Right lobe of liver (tissue), 6 donors: ENCODE data around the gene ECD. TPM values are rescaled to one million over a fixed set of nuclear protein-coding genes. Genes with fewer than 3 reads are reported as not detected.

ENCODE experiments used
- ATAC-seq, 4 donors: fragments of 200-7000 bp; cut with Tn5 transposase; one replicate each; pipeline ENCODE4 v1.9.1; 2020; ENCODE audit warnings: mild to moderate bottlenecking in 4 of 4, moderate library complexity in 4 of 4
- DNase-seq, 3 donors: peaks; one replicate each; pipeline ENCODE4 v3.0.0-alpha.2; 2020
- H3K27ac ChIP-seq, 3 donors: fragments of 200-600 bp; one replicate each; pipeline ENCODE4 v1.8.0; 2022
- H3K27me3 ChIP-seq, 2 donors: fragments of 200-600 bp; one replicate each; pipeline ENCODE4 v1.8.0; 2022
- H3K36me3 ChIP-seq, 4 donors: fragments of 200-600 bp; sonication (generic) in 1 of 4; one replicate each; pipeline versions ENCODE4 v1.5.1 to v1.8.0; 2017 to 2022; ENCODE audit warnings: control low read depth in 1 of 4
- H3K4me1 ChIP-seq, 4 donors: fragments of 200-600 bp; sonication (generic) in 1 of 4; one replicate each; pipeline versions ENCODE4 v1.5.1 to v1.8.0; 2017 to 2022; ENCODE audit warnings: control low read depth in 1 of 4
- H3K4me3 ChIP-seq, 3 donors: fragments of 200-600 bp; one replicate each; pipeline ENCODE4 v1.8.0; 2022
- H3K9me3 ChIP-seq, 4 donors: fragments of 200-600 bp; sonication (generic) in 1 of 4; one replicate each; pipeline versions ENCODE4 v1.5.1 to v1.8.0; 2017 to 2022; ENCODE audit warnings: control low read depth in 1 of 4
- POLR2A ChIP-seq: fragments of 450-650 bp; IDR thresholded peaks from one replicate; pipeline ENCODE4 v1.6.1; 2017; ENCODE audit warnings: antibody characterized with exemption, mild to moderate bottlenecking
- WGBS: methylation state at CpG from one replicate; pipeline ENCODE4 v1.1.6; 2018; ENCODE audit warnings: low coverage, low lambda C conversion rate; ENCODE audit not compliant: insufficient coverage; ENCODE audit errors: missing lambda C conversion rate; 5-methylcytosine and 5-hydroxymethylcytosine counted together
- intact Hi-C, 2 donors: fragments of 100-400 bp; cut with DNase I; formaldehyde crosslinking; loops; one replicate each; pipeline versions ENCODE4 v1.11.2 to v1.14.1; 2022
- total RNA-seq, 6 experiments: library from RNA; depleted of rRNA in 2 of 6; stranded (reverse); fragments of >200 nt in 2 of 6; fragmentation: NEBNext Ultra II Directional in 3 of 6; extraction: Animal tissue kit (Norgen Biotek cat#: 25700) in 3 of 6; gene quantifications; one replicate each; pipeline versions ENCODE4 v1.1.0 to v1.2.4, GENCODE V29; 2016 to 2023
- TF ChIP-seq, protein P1 (sequence below), 4 donors: fragments of 200-600 bp in 3 of 4; fragments of 450-650 bp in 1 of 4; IDR thresholded peaks; one replicate each; pipeline versions ENCODE4 v1.5.1 to v1.8.0; 2016 to 2022; ENCODE audit warnings: antibody characterized with exemption in 4 of 4, mild to moderate bottlenecking in 2 of 4
- donor health status: DM: no; HTN: yes; CAD: no.
- donor health status: DM: no; HTN: no; CAD: no.
- donor health status: DM: no; HTN: no; CAD: no.
- donor health status: DM: no; HTN: yes; CAD: no.
- donor health status: DM: no; HTN: yes; CAD: no.

ECD gene
- total RNA-seq, 6 experiments from 2014 or later: 8.8 to 21.2 (median 11.7) TPM

DNA sequence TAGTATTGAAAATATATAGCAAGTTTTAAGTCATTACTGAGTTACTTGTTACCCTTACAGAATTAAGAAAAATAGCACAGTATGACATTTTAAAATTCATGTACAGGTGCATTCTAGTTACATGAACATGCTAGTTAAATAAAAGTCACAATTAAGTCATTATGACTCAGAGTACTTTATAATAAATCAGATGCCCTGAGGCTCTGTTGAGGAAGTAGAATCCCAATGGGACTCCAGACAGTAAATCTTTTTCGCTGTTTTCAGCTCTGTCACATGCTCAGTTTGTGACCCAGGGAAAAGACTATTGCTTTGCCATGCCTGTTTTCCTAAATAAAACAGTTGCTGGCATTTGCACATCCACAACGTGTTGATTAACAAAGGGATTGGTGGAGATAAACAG, 36.5 kb downstream of the ECD start:
- peaks cover 0 to 38% (median 7%) of the 10 kb centered on the region in 4 donors for H3K36me3 ChIP-seq
- ATAC-seq (peak in 1 of 4 donors; percentile 52), DNase-seq (no peak)
- peak overlapping the region; percentile 48 to 67 (median 58) for H3K27ac ChIP-seq
- no peak for TF ChIP-seq POLR2A
- TF ChIP-seq, protein P1, sequence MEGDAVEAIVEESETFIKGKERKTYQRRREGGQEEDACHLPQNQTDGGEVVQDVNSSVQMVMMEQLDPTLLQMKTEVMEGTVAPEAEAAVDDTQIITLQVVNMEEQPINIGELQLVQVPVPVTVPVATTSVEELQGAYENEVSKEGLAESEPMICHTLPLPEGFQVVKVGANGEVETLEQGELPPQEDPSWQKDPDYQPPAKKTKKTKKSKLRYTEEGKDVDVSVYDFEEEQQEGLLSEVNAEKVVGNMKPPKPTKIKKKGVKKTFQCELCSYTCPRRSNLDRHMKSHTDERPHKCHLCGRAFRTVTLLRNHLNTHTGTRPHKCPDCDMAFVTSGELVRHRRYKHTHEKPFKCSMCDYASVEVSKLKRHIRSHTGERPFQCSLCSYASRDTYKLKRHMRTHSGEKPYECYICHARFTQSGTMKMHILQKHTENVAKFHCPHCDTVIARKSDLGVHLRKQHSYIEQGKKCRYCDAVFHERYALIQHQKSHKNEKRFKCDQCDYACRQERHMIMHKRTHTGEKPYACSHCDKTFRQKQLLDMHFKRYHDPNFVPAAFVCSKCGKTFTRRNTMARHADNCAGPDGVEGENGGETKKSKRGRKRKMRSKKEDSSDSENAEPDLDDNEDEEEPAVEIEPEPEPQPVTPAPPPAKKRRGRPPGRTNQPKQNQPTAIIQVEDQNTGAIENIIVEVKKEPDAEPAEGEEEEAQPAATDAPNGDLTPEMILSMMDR (IDR thresholded peaks at IDR 0.05): no peak
- 53% methylated on average over 2 of the region's 2 CpGs for WGBS
- intact Hi-C loops: no loop called here
- peaks cover 0 to 34% (median 11%) of the 10 kb centered on the region in 4 donors for H3K4me1 ChIP-seq
- H3K27me3 ChIP-seq: no peaks in the 10 kb centered on the region
- no peaks in the 10 kb centered on the region for H3K9me3 ChIP-seq
- no peak overlapping the region for H3K4me3 ChIP-seq

DNA sequence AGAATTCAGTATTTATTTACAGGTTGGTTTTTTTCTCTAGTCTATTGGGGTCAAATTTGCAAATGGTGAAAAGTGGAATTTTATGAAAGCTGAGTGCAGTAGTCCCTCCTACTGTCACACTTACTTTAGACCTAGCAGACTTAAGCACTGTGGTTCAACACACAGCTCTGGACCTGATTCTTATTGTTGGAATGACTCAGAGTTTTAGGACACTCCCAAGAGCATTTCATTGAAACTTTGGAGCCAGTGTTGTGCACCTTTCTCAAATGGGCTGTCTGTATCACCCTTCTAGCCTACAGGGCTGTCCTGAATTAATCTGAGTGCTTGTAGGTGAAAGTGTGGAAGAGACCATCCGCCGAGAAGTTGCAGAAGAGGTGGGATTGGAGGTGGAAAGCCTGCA, 41.5 kb downstream of the ECD start:
- ATAC-seq (no peak), DNase-seq (no peak)
- peaks cover 0 to 2% (median under 1%) of the 10 kb centered on the region in 4 donors for H3K4me1 ChIP-seq
- intact Hi-C loops: no loop called here
- no peak for TF ChIP-seq POLR2A
- WGBS: no CpG with 5 or more reads among the region's 2 CpGs
- no peaks in the 10 kb centered on the region for H3K9me3 ChIP-seq
- H3K27me3 ChIP-seq: no peaks in the 10 kb centered on the region
- no peak overlapping the region for H3K27ac ChIP-seq
- H3K4me3 ChIP-seq: no peak overlapping the region
- H3K36me3 ChIP-seq: peaks cover 0 to 17% (median 0%) of the 10 kb centered on the region in 4 donors

DNA sequence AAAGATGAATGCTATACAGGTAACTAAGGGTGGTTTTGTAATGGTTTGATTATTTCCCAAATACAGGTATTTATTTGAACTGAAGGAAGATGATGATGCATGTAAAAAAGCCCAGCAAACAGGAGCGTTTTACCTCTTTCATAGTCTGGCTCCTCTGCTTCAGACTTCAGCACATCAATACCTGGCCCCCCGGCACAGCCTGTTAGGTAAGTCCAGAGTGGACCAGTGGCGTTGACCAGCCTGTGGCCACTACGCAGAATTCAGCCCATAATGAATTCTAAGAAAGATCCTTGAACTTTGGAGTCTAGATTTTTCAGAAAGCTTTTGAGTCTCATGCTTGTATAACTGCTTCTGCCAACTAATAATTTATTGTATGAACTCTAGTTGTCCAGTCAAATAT, 47.9 kb downstream of the ECD start:
- WGBS: 50% methylated on average over 3 of the region's 4 CpGs
- peaks cover 0 to 34% (median 16%) of the 10 kb centered on the region in 4 donors for H3K4me1 ChIP-seq
- no peak overlapping the region for H3K4me3 ChIP-seq
- H3K27me3 ChIP-seq: no peaks in the 10 kb centered on the region
- peaks cover 0 to 9% (median 0%) of the 10 kb centered on the region in 4 donors for H3K36me3 ChIP-seq
- H3K9me3 ChIP-seq: no peaks in the 10 kb centered on the region
- ATAC-seq (peak; percentile 45 to 79 (median 72)), DNase-seq (peak in 2 of 3 donors; percentile 28 to 66)
- TF ChIP-seq, protein P1 (IDR thresholded peaks at IDR 0.05): no peak
- TF ChIP-seq POLR2A: no peak
- peak overlapping the region in 2 of 3 donors; percentile 47 to 56 for H3K27ac ChIP-seq
- intact Hi-C loops: no loop called here

DNA sequence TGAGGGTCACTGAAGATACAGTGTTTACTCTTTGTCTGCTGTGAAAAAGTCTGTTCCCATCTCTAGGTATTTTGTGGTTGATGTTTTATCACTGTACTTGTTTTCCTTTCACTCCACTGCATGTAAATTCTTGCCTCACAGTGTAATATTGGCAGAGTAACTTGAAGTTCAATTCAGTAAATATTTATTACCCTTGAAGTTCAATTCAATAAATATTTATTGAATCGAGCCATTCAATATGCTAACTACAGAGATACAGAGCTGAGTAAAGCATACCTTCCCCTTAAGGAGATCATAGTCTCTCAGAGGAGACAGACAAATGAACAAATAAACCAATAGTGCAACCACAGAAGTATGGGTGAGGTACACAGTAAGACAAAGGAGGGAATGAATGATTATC, 48.4 kb downstream of the ECD start:
- ATAC-seq (peak; percentile 68 to 74 (median 71)), DNase-seq (no peak)
- Histone ChIP-seq H3K4me3 (no peak overlapping the region), H3K4me1 (peaks cover 0 to 34% (median 16%) of the 10 kb centered on the region in 4 donors), H3K27ac (peak overlapping the region in 2 of 3 donors; percentile 47 to 56), H3K9me3 (no peaks in the 10 kb centered on the region), H3K27me3 (no peaks in the 10 kb centered on the region), H3K36me3 (peaks cover 0 to 5% (median 0%) of the 10 kb centered on the region in 4 donors)
- intact Hi-C loops: no loop called here
- WGBS: 35% methylated on average over 1 of the region's 1 CpG
- no peak for TF ChIP-seq POLR2A
- TF ChIP-seq, protein P1 (IDR thresholded peaks at IDR 0.05): no peak

DNA sequence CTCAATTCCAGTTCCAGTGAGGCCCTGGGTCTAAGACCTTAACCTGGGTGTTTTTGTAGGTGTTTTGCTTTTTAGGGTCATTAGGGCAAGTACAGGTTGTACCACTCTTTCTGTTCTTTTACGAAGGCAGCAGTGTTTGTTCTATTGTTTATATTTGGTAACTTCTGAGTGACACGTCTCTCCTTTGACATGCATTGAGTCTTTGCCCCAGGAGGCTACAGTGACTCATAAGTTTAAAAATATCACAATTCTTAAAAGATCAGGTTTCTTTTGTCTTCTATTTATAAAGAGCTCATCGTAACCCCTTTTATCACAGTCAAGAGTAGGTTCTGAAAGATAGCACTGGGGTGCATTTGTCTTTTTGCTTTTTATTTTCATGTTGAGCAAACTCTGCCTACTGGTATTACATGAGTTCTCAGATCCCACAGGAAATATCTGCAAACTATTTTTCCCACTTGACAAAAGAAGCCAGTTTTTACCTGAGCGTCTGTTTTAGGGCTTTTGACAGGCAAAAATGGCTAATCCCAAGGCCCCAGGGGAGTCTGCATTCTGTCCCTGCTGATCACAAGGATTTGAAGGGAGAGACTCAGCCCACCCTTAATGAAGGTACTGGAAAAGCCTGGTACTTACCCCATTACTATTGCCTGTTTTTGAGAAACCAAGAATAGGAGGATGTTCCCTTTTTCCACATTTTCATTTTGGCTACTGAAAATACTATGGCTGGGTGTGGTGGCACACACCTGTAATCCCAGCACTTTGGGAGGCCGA, 49.6 kb downstream of the ECD start:
- ATAC-seq (peak; percentile 54 to 66 (median 55)), DNase-seq (no peak)
- peak overlapping the region; percentile 9 to 56 (median 47) for H3K27ac ChIP-seq
- H3K9me3 ChIP-seq: no peaks in the 10 kb centered on the region
- WGBS: 39% methylated on average over 5 of the region's 5 CpGs
- intact Hi-C loops: no loop called here
- H3K36me3 ChIP-seq: no peaks in the 10 kb centered on the region
- H3K4me3 ChIP-seq: no peak overlapping the region
- peaks cover 0 to 37% (median 16%) of the 10 kb centered on the region in 4 donors for H3K4me1 ChIP-seq
- H3K27me3 ChIP-seq: no peaks in the 10 kb centered on the region
- TF ChIP-seq POLR2A: no peak
- TF ChIP-seq, protein P1 (IDR thresholded peaks at IDR 0.05): no peak
